Activated T-cell treated with anti-CD3 and anti-CD28 coated beads for 24 hours (primary cell): ENCODE results near the gene LEUTX.
A peak's percentile ranks its signal among the peaks of the same experiment; 100 is the strongest.
"Not testable (repeated sequence)": the region's sequence is repeated elsewhere in the genome, so short reads cannot be mapped to it uniquely, and the experiment has no call there.

ENCODE experiments used
- DNase-seq: peaks from one replicate; pipeline ENCODE4 v3.0.0-alpha.2; 2020; ENCODE audit warnings: low read depth

Gene LEUTX, protein sequence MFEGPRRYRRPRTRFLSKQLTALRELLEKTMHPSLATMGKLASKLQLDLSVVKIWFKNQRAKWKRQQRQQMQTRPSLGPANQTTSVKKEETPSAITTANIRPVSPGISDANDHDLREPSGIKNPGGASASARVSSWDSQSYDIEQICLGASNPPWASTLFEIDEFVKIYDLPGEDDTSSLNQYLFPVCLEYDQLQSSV

GRCh38 chr19:39778763-39779162 is at the start of gene LEUTX:
TSS of gene LEUTX (plus strand) at chr19:39778854. CDS start at chr19:39778921, 67 bp downstream.
- no peak for DNase-seq

GRCh38 chr19:39729594-39729993 is 49.1 kb upstream of the LEUTX start:
- no peak for DNase-seq

GRCh38 chr19:39731685-39732084 is 47.0 kb upstream of the LEUTX start:
- no peak for DNase-seq

GRCh38 chr19:39733841-39734240 is 44.8 kb upstream of the LEUTX start:
- DNase-seq, result no peak

GRCh38 chr19:39735688-39736087 is 43.0 kb upstream of the LEUTX start:
- no peak for DNase-seq

DNA sequence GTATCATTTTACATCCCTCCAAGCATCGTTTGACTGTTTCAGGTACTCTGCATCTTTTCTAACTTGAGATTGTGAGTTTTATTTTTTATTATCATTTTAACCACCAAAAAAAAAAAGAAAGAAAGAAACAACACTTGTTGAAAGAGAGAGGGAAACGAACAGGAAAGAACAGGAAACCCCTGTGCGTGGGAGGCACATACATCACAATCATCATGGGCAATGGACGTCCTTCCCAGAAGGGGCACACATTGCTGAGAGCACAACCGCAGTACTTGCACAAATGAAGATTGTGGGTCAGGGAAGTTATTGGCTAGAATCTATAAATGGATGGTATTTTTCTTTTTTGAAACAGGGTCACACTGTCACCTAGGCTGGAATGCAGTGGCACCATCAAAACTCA is 42.6 kb upstream of the LEUTX start:
- DNase-seq, result no peak

GRCh38 chr19:39737351-39737750 is 41.3 kb upstream of the LEUTX start:
- no peak for DNase-seq

GRCh38 chr19:39737891-39738290 is 40.8 kb upstream of the LEUTX start, which contains the start of gene CLC:
TSS of gene CLC (minus strand) at chr19:39738029. CDS start at chr19:39737952, 77 bp downstream.
- no peak for DNase-seq

DNA sequence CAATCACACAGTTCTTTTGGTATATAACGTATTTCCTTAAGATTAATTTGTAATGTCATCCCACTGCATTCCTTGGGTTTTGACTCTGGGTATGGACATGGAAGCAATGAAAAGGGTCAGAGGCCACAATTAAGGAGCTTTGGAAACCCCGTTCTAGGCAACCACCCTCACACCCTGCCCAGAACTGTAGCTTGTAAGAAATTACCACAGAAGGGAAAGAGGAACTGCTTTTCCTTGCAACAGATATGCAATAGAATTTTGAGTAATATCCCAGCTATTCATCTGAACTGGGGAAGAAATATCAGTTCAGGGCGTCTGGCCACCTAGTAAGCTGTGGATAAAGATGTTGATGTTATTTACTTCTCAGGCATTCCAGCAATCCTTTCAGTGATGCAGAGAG is 39.8 kb upstream of the LEUTX start:
- no peak for DNase-seq

DNA sequence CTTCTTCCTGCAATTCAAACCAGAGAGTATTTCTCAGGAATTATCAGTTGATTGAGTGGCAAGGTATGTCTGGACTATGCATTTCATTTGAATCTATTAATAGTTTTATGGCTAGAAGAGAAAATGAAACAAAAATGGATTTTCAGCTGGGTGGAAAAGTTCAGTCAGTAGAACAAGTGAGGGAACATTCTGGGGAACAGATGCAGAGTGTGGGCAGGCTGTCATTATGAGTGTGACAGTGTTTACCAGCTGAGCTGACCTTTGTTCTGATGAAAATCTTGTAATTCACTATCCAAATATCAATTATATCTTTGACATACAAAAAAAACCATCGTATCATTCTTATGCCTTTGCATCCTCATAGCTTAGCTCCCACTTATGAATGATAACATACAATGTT is 38.3 kb upstream of the LEUTX start:
- no peak for DNase-seq

- no peak for DNase-seq
These were observed 33.0 kb upstream of the LEUTX start for GRCh38 chr19:39745643-39746042.

DNA sequence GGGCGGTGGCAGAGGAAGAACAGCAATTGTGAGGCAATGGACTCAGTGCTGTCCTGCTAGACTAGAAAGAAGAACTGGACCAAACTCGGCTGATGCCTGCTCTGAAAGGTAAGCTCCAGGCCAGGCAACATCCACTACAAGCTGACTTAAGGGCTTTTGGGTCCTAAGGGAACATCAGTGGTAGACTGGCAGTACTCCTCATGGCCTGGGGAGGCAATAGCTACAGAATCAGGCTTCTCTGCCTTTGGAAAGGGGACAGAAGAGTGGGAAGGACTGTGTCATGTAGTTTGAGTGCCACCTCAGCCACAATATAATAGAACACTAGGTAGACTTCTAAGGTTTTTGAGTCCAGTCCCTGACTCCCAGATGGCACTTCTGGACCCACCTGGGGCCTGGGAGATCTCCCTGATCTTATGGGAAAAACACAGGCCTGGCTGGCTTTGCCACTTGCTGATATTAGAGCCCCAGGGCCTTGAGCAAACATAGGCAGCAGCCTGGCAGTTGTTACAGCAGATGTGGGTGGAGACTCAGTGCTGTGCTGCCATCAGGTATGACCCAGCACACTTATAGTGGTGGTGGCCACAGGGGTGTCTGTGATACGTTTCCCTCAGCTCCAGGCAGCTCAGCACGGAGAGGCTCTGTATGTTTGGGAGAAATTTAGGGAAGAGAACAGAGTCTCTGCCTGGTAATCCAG is 31.7 kb upstream of the LEUTX start:
- no peak for DNase-seq

GRCh38 chr19:39749981-39750380 is 28.7 kb upstream of the LEUTX start:
- no peak for DNase-seq

DNA sequence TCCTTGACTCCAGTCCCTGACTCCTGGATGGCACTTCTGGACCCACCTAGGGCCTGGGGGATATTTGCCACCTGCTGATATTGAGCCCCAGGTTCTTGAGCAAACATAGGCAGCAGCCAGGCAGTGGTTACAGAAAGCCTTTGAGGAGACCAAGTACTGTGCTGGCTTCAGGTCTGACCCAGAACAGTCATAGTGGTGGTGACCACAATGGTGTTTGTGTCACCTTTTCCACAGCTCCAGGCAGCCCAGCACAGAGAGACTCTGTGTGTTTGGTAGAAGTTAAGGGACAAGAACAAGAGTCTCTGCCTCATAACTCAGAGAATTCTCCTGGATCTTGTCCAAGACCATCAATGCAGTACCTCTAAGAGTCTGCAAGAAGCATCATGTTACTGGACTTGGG is 26.3 kb upstream of the LEUTX start:
- DNase-seq, result no peak

- no peak for DNase-seq
These were observed 25.9 kb upstream of the LEUTX start for GRCh38 chr19:39752795-39753194.

DNA sequence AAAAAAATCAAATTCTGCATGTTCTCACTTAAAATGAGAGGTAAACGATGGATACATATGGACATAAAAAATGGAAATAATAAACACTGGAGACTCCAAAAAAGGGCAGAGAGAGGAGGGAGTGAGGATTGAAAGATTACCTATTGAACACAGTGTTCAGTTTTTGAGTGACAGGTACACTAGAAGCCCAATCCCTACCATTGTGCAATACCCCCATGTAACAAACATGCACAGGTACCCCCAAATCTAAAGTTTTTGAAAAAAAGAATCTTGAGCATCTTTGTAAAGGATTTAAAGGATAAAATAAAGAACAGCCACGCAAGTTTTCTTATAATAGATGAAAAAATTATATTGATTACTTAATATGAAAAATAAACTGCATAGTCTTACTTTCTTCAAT is 24.1 kb upstream of the LEUTX start:
- no peak for DNase-seq

- no peak for DNase-seq
These were observed 23.7 kb upstream of the LEUTX start for GRCh38 chr19:39754971-39755370.

GRCh38 chr19:39759457-39760184 is 19.0 kb upstream of the LEUTX start:
- DNase-seq, result no peak

DNA sequence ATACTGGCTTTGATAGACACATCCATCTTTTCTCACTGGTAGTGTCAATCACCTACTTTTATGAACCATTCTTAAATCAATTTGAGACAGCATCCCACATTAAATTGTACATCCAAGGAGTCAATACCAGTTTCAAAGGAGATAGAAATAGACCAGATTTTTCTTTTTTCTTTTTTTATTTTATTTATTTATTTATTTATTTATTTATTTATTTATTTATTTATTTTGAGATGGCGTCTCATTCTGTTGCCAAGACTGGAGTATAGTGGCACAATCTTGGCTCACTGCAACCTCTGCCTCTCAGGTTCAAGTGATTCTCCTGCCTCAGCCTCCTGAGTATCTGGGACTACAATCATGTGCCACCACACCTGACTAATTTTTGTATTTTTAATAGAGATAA is 16.8 kb upstream of the LEUTX start:
- not testable (repeated sequence) for DNase-seq

GRCh38 chr19:39765091-39766076 is 13.3 kb upstream of the LEUTX start:
- peak; percentile 16 for DNase-seq

- DNase-seq, result no peak
These were observed 10.3 kb upstream of the LEUTX start for GRCh38 chr19:39768334-39768733.

DNA sequence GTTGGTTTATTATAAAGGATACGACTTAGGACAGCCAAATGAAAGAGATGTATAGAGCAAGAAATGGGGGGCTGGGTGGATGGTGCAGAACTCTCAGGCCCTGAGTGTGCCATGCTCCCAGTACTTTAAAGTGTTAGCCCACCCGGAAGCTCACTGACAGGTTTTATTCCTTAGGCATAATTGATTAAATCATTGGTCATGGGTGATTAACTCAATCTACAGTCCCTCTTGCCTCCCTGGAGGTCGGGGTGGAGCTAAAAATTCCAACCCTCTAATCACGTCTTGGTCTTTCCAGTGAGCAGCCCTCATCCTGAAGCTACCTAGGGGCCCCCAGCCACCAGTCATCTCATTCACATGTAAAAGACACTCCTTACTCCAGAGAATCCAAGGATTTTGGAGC is 9.9 kb upstream of the LEUTX start:
- no peak for DNase-seq
